T-helper 1 cell treated with Interleukin-12 subunit alpha and Interleukin-12 subunit beta and Interleukin-4 antibody, amounts not matched to agents 30 ng/mL and 1 ng/mL, for 36 hours (primary cell): ENCODE results near the gene OR5K3. TPM values are rescaled to one million over a fixed set of nuclear protein-coding genes. Genes with fewer than 3 reads are reported as not detected.

Experiments used
- intact Hi-C: fragments of 100-400 bp; cut with micrococcal nuclease; formaldehyde crosslinking; loops from one replicate; pipeline ENCODE4 v1.15.1; 2024
- total RNA-seq: library from RNA; stranded (reverse); gene quantifications from 2 replicates; pipeline ENCODE4 v1.2.3, GENCODE V29; 2022

The OR5K3 gene, protein sequence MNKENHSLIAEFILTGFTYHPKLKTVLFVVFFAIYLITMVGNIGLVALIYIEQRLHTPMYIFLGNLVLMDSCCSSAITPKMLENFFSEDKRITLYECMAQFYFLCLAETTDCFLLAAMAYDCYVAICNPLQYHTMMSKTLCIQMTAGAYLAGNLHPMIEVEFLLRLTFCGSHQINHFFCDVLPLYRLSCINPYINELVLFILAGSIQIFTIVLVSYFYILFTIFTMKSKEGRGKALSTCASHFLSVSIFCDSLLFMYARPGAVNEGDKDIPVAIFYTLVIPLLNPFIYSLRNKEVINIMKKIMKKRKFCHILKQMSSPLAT
- total RNA-seq, result not detected in 2 replicates

DNA sequence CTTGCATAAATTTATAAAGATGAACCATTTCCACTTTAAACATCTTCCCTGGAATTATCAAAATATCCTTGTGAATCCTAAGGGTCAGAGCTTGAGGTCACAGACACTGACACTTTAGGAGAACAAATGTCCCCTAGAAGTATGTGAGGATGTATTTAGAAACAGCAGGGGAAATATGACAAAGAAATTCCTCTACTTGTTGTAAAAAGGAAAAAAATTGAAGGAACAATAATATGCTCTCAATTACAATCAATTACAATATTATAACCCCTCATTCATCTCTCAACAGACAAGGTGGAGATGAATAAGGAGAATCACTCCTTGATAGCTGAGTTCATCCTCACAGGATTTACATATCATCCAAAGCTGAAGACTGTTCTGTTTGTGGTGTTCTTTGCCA lies at the start of gene OR5K3:
OR5K3 (plus strand) TSS at position 301 of the 400 bp plus-strand sequence; CDS start at position 301, 0 bp downstream.
- intact Hi-C loops, result no loop called here

DNA sequence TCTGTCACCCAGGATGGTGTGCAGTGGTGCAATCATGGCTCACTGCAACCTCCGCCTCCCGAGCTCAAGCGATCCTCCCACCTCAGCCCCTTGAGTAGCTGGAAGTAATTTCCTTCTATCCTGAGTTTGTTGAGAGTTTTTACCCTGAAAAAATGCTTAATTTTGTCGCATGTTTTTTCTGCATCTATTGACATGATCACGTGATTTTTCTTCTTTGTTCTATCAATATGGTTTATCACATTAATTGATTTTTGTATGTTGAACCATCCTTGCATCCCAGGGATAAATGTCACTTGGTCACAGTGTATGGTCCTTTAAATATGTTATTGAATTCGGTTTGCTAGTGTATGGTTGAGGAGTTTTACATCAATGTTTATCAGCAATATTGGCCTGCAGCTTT lies 48.7 kb upstream of the OR5K3 start:
- intact Hi-C loops, result loop anchor here (5.0 kb wide), 1 partner anchor 256 kb away; no protein-coding TSS in a partner anchor

DNA sequence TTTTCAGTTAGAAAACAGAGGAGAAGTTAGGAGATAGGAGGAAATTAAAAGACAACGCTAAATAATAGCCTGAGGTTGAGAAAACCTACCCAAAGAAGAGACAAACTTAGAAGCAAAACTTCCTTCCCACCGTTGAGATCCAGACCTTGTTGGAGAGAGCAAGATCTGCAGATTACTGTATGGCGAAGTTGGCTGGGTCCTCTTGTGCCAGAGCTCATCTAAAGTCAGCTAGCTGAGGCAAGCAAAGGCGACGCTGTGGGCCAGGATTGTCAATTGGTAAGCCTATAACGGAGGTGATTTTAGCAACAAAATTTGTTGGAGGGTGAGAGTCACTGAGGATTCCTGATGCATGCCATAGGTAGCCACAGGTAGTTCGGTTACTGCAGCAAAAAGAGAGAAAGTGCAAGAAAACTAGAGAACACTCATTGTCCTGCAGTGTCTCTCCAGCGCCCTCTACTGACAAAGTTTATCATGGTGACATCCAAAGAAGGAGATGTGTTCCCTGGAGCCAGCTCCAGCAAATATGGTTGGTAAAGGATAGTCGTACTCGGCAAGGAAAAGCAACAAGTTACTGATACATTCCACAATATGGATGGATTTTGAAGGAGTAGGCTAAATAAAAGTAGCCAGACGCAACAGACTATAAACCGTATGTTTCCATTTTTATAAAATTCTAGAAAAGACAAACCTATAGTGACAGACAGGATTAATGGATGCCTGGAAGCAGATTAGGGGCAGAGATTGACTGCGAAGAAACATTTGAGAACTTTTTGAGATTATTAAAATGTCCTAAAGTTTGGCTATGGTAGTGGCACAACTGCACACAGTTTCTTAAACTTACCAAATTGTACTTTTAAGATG lies 46.6 kb upstream of the OR5K3 start:
- intact Hi-C loops, result loop anchor here (1.0 to 5.0 kb wide), 3 partner anchors 229 to 305 kb away; no protein-coding TSS in a partner anchor

DNA sequence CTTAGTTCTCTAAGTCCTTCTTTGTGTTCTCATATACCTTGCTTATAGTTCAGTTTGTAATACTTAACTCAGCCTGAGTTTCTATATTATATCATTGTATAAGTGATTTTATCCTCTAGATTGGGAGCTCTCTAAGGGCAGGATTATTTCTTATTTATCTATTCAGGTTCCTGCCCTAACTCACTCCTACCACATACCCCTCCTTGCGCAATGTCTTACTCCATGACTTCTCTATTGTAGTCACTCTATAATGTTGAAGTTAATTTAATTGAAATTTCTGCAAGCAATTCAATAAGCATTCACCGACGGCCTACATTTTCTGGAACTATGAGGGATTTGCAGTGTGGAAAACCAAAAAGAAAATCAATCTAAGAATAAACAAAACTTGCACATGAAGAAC lies 40.4 kb upstream of the OR5K3 start:
- intact Hi-C loops, result no loop called here

DNA sequence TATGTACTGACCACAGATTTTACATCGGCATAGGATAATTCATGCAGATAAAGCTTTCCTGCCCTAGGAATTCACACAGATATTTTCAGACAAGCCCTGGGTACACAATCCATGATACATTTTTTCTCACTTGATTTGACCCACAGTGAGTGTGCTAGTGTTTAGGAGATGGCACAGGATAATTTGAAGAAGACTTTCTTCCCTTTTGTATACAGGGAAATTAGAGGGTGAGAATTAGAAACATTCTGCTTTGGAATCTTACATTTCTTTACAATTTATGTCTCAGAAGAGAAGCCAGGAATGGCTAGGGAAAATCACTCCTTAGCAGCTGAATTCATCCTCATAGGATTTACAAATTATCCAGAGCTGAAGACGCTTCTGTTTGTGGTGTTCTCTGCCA lies 36.9 kb upstream of the OR5K3 start, which contains the start of gene OR5K4:
OR5K4 (plus strand) TSS at position 301 of the 400 bp plus-strand sequence; CDS start at position 301, 0 bp downstream.
- intact Hi-C loops, result no loop called here

DNA sequence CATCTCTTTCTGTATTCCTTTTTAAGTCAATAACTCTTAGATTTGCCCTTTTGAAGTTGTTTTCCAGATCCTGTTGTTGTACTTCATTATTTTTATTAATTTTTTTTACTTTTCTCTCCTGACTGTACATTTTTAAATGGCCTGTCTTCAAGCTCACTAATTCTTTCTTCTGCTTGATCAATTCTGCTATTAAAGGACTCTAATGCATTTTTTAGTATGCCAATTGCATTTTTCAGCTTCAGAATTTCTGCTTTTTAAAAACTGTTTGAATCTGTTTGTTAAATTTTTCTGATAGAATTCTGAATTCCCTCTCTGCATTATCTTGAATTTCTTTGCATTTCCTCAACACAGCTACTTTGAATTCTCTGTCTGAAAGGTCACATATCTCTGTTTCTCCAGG lies 31.2 kb upstream of the OR5K3 start:
- intact Hi-C loops, result no loop called here

DNA sequence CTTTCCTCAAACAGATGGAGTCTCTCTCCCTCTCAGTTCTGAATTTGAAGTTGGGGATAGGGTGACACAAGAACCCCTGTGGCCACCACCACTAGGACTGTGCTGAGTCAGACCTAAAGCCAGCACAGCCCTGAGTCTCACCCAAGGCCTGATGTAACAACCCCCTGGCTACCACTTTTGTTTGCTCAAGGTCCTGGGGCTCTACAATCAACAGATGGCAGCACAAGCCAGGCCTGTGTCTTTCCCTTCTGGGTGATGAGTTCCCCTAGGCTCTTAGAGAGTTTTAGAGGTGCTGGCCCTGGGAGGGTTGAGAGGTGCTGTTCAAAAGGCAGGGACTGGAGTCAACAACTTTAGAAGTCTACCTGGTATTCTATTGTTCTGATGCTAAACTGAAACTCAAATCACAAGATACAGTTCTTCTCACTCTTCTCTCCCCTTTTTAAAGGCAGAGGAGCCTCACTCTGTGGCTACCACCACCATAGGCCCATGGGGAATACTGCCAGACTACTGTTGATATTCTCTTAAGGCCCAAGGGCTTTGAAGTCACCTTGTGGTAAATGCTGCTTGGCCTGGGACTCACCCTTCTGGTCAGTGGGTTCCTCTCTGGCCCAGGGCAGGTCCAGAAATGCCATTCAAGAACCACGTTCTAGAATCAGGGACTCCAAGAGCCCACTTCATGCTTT lies 30.3 kb upstream of the OR5K3 start:
- intact Hi-C loops, result loop anchor here (1.0 to 2.0 kb wide), 4 partner anchors 213 to 297 kb away; partner anchors contain the start of gene CPOX

DNA sequence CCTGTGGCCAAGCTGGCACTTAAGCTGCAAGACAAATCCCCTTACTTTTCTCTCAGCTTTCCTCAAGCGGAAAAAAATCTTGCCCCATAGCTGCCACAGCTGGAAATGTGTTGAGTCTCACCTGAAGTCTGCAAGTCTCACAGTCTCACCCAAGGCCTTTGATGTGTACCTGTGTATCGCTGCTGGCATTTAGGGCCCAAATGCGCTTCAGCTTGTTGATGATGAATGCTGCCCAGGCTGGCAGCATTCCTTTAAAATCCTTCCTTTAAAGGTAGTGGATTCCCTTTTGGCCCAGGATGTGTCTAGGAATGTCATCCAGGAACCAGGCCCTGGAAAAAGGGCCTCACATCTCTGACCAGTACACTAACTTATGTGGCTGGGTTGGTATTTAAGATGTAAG lies 29.8 kb upstream of the OR5K3 start:
- intact Hi-C loops, result loop anchor here (1.0 to 2.0 kb wide), 4 partner anchors 213 to 297 kb away; partner anchors contain the start of gene CPOX

DNA sequence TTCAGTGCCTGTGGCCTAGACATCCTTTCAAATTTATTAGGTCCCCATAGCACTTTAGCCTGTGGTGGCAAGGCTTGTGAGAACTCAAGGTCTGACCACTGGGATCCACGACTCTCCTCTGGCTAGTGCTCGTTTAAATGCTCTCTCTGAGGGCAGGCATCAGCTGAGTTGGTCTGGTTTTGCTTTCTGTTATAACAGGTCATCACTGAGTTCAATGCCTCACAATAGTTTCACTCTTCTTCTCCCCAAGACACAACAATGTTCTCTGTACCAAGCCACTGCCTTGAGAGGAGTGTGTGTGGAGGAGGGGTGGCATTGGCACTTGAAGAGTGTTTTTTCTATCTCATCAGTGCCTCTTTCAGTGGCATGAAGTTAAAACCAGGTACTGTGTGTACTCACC lies 29.2 kb upstream of the OR5K3 start:
- intact Hi-C loops, result loop anchor here (2.0 kb wide), 1 partner anchor 232 kb away; the partner anchor contains the start of gene CPOX

DNA sequence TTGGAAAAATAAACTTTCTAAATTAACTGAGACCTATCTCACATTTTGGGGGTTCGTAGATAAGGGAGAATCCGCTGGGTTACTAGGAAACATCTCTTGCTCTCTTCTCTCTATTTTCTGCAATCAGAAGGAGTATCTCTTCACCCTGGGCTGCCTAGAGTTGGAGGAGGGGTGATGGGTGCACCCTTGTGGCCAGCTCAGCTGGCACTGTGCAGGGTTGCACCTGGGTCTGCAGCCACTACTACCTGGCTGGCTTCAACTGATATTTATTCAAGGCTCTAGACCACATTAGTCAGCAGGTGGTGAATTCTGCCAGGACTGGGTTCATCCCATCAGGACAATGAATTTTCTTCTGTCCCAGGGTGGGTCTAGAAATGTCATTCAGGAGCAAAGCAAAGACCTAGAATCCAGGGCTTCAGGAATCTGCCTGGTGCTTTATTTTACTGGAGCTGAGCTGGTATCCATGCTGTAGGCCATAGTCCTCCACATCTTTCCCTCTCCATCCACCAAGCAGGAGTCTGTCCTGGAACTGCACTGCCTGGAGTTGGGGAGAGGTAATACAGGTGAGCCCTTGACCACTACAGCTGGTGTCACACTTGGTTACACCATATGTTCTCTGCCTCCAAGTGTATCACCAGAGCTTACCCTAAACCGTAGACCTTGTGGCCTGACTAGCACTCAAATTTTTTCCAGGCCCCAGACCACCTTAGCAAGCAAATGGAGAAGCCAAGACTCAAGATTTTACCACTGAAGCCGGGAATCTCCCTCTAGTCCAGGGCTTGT lies 22.8 kb upstream of the OR5K3 start:
- intact Hi-C loops, result no loop called here

DNA sequence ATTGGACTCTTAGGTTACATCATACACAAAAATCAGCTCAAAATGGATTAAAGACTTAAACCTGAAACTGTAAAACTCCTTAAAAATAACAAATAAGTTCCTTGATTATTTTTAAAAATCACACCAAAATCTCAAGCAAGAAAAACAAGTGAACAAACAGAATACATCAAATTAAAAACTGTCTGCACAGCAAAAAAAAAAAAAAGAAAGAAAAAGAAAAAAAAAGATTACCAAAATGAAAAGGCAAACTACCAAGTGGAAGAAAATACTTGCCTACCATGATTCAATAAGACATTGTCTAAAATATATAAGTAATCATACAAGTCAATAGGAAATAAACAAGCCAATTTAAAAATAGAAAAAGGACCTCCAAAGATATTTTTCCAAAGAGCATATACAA lies 19.3 kb upstream of the OR5K3 start:
- intact Hi-C loops, result no loop called here

DNA sequence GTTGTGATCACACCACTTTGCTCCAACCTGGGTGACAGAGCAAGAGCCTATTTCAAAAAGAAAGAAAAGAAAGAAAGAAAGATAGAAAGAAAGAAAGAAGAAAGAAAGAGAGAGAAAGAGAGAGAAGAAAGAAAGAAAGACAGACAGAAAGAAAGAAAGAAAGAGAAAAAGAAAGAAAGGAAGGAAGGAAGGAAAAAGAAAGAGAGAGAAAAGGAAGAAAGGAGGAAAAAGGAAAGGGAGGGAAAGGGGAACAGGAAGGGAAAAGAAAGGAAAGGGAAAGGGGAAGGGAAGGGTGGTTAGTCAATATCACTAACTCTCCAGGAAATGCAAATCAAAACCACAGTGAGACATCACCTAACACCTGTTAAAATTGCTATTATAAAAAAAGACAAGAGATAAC lies 18.6 kb upstream of the OR5K3 start:
- intact Hi-C loops, result no loop called here

DNA sequence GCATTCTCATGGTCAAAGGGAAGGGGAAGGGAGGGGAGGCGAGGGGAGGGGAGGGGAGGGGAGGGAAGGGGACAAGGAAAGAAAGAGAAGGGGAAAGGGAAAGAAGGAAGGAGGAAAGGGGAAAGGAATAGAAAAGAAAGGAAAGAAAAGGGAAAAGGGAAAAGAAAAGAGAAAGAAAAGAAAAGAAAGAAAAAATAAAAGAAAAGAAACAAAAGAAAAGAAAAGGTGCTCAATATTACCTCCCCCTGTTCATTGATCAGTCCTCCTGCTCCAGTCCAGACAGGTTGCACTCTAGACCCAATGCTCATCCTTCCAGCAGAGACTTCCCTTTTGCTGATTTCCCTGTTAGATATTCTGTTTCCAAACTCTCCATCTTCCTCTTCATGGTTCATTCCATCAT lies 18.0 kb upstream of the OR5K3 start:
- intact Hi-C loops, result no loop called here

DNA sequence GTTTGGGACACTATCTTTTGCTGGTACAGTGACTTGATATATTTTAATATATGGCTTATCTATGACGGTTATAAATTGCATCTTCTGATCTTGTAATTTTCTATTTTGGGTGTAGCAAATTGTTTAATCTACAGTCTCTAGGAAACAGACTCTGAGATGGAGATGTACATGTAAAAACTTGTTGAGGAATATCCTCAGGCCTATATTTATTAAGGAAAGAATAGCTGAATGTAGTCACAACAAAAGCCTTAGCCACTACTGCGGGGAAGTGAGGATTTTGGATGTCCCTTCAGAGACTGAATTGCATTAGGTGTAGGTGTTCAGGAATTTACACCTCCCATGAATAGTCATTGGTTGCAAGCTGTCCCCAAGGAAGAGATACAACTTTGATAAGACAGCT lies 13.8 kb upstream of the OR5K3 start:
- intact Hi-C loops, result no loop called here

DNA sequence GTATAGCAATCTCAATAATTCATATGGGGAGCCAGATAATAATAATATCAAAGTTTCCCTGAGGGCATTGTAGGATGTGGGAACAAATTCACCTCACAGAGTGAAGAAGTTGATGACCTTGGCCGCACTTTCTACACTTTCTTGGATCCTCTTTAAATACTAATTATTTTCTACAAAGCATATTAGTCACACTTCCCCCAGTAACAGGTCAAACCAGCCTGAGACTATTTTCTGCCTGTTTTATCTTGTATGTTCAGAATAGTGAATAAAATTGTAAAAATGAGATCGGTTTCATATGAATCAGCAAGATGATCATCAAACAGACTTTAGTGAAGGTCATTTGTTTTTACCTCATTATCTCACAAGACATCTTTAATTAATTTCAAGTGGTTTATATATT lies 2.3 kb upstream of the OR5K3 start:
- intact Hi-C loops, result no loop called here

DNA sequence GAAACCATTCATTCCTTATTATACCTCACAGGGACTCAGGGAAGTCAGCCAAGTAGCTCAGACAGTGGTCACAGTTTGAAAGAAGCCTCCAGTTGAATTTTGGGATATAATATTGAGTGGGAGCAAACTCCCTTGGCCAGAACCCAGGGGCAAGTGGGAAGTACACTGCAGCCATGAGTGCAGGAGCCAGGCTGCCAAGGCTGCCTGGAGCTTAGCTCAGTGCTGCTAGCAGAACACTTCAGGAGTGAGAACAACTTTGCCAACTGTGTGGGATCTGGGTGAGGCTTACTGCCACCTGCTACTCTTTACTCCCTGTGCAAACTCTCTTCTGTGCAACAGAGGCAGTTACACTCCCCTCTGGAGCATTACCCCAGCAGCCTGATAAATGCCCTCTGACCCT lies 4.6 kb downstream of the OR5K3 start:
- intact Hi-C loops, result loop anchor here (5.0 kb wide), 1 partner anchor 177 kb away; no protein-coding TSS in a partner anchor

DNA sequence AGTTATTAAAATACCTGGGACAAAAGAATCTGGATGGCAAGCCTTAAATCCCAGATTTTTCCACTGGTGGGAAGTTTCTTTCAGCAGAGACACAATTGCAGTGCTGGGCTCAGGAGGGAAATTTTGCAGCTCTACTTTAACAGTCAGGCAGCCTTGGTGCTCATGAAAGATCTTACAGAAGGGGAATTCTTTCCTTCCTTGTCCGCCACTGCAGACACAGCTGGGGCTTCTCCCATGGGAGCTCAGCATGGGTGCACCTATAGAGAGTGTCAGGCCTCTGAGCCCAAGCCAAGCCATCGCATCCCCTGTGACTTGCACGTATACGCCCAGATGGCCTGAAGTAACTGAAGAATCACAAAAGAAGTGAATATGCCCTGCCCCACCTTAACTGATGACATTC lies 6.0 kb downstream of the OR5K3 start:
- intact Hi-C loops, result loop anchor here (5.0 kb wide), 1 partner anchor 176 kb away; no protein-coding TSS in a partner anchor

DNA sequence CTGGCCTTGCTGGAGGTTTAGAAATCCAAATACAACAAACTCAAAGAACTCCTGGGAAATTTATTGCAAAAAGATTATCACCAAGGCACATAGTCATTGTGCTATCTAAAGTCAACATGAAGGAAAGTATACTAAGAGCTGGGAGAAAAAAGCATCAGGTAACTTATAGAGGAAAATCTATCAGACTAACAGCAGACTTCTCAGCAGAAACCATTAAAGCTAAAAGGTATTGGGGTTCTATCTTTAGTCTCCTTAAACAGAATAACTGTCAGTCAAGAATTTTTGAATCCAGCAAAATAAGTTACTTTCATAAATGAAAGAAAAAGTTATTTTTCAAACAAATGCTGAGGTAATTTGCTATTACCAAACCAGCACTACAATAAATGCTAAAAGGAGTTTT lies 8.0 kb downstream of the OR5K3 start:
- intact Hi-C loops, result loop anchor here (5.0 kb wide), 1 partner anchor 174 kb away; no protein-coding TSS in a partner anchor

DNA sequence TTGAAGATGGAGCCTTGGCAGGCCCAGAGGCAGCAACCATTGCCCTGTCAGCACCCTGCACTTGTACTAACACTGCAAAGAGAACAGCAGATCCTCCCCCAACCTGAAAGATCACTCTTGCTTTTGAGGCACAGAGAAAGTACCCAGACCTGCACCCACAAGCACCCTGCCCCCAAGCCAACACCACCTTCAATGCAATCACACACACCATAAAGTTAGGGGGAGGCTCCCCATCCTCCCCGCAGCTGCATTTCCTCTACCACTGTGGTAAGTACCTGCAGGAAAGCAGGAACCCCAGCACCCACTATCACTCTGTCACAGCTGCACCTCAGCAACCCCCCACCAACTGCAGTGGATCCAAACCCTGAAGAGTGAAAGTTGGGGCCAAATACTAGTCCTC lies 12.0 kb downstream of the OR5K3 start:
- intact Hi-C loops, result no loop called here

DNA sequence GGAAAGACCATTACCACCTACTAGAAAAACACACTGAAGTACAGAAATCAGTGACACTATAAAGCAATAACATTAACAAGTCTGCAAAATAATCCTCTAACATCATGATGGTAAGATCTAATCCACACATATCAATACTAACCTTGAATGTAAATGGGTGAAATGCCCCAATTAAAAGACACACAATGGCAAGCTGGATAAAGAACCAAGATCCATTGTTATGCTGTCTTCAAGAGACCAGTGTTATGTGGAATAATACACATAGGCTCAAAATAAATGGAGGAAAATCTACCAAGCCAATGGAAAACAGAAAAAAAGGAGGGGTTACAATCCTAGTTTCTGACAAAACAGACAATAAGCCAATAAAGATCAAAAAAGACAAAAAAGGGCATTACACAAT lies 13.5 kb downstream of the OR5K3 start:
- intact Hi-C loops, result no loop called here

DNA sequence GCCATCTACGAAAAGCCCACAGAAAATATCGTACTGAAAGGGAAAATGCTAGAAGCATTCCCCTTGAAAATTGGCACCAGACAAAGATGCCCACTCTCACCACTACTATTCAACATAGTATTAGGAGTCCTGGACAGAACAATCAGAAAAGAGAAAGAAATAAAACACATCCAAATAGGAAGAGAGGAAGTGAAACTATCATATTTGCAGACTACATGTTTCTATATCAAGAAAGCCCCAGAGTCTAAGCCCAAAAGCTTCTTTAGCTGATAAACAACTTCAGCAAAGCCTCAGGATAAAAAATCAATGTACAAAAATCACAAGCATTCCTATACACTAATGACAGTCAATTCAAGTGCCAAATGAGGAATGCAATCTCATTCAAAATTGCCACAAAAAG lies 15.6 kb downstream of the OR5K3 start:
- intact Hi-C loops, result no loop called here
